Loucy (cell line): ENCODE results near the gene RADX.

Source experiments
- CTCF ChIP-seq: fragments of 200-600 bp; sonication (generic); conservative IDR thresholded peaks from 2 replicates; pipeline ENCODE4 v1.5.1; 2014; ENCODE audit warnings: mild to moderate bottlenecking, antibody characterized with exemption, low read length
- EZH2phosphoT487 ChIP-seq: fragments of 200-600 bp; IDR thresholded peaks from 2 replicates; pipeline ENCODE4 v1.6.1; 2018; ENCODE audit warnings: antibody characterized with exemption, mild to moderate bottlenecking, moderate library complexity, borderline replicate concordance

GRCh38 chrX:106702636-106703035, 90.9 kb downstream of the RADX start:
- TF ChIP-seq CTCF (no peak), EZH2phosphoT487 (no peak)
